NT2/D1 (cell line): Measurements from ENCODE around the gene METTL27.

Experiments used
- DNase-seq: peaks from one replicate; pipeline ENCODE4 v3.0.0-alpha.2; 2011; ENCODE audit warnings: low read depth, low spot score
- H3K27me3 ChIP-seq: 2 replicates; pipeline ENCODE4 v1.6.0; 2011; ENCODE audit warnings: mild to moderate bottlenecking; ENCODE audit not compliant: insufficient read length, insufficient read depth
- H3K36me3 ChIP-seq: 2 replicates; pipeline ENCODE4 v1.6.1; 2011; ENCODE audit warnings: mild to moderate bottlenecking, low read length, mixed read lengths; ENCODE audit not compliant: insufficient read depth, insufficient read length
- H3K4me1 ChIP-seq: 2 replicates; pipeline ENCODE4 v1.5.1; 2011; ENCODE audit not compliant: insufficient read depth, insufficient read length
- H3K4me3 ChIP-seq: 2 replicates; pipeline ENCODE4 v1.5.1; 2011; ENCODE audit warnings: low read depth; ENCODE audit not compliant: insufficient read length
- H3K9ac ChIP-seq: 2 replicates; pipeline ENCODE4 v1.6.0; 2011; ENCODE audit warnings: low read depth; ENCODE audit not compliant: insufficient read length
- H3K9me3 ChIP-seq: 2 replicates; pipeline ENCODE4 v1.5.1; 2011; ENCODE audit warnings: mild to moderate bottlenecking, low read length; ENCODE audit not compliant: insufficient read depth
- SUZ12 ChIP-seq: IDR thresholded peaks from 2 replicates; pipeline ENCODE4 v1.6.1; 2011; ENCODE audit not compliant: insufficient read length, insufficient read depth; ENCODE audit errors: extremely low read depth
- YY1 ChIP-seq: IDR thresholded peaks from 2 replicates; pipeline ENCODE4 v1.6.1; 2011; ENCODE audit not compliant: insufficient read length, insufficient read depth
- ZNF274 ChIP-seq: IDR thresholded peaks from 2 replicates; pipeline ENCODE4 v1.6.1; 2011; ENCODE audit warnings: mild to moderate bottlenecking, low read depth, low read length

Gene METTL27

DNA sequence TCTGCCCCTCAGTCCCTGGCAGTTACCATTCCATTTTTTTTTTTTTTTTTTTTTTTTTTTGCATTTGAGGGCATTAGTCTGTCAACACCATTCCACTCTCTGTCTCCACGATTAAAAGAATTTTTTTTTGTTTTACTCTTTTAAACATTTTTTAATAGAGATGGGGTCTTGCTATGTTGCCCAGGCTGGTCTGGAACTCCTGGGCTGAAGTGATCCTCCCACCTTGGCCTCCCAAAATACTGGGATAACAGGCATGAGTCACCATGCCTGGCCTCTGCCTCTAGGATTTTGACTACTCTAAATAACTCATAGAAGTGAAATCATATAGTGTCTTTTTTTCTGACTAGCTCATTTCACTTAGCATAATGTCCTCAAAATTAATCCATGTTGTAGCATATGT lies 55.7 kb downstream of the METTL27 start:
- TF ChIP-seq ZNF274 (no peak), SUZ12 (no peak), YY1 (no peak)
- H3K9ac ChIP-seq: no peak overlapping the region
- no peak for DNase-seq
- no peaks in the 10 kb centered on the region for H3K27me3 ChIP-seq
- H3K36me3 ChIP-seq: no peaks in the 10 kb centered on the region
- no peak overlapping the region for H3K4me3 ChIP-seq
- H3K4me1 ChIP-seq: no peaks in the 10 kb centered on the region
- no peaks in the 10 kb centered on the region for H3K9me3 ChIP-seq
